Measurements from ENCODE around the gene SMIM28. TPM values are rescaled to one million over a fixed set of nuclear protein-coding genes. Genes with fewer than 3 reads are reported as not detected.

Gene SMIM28
- total RNA-seq, result not detected in 2 replicates

GRCh38 chr6:138377844-138378243 is at the start of gene SMIM28:
SMIM28 (plus strand) TSS chr6:138377905; CDS start chr6:138378073, 168 bp downstream.

GRCh38 chr6:138403801-138404665 is 26.3 kb downstream of the SMIM28 start, which contains the start of gene HEBP2:
HEBP2 (plus strand) TSS chr6:138404223; CDS start chr6:138404496, 273 bp downstream.

Other genes with a start within 250 kb of the SMIM28 start
- 2.1 and 3.9 TPM in 2 replicates for gene ARFGEF3, start 216.0 kb upstream of the SMIM28 start, total RNA-seq
- not detected in 2 replicates for gene PBOV1, start 159.4 kb upstream of the SMIM28 start, total RNA-seq
- 12.5 and 33.2 TPM in 2 replicates for gene HEBP2, start 26.3 kb downstream of the SMIM28 start, total RNA-seq
- gene NHSL1, start 121.6 kb downstream of the SMIM28 start, total RNA-seq, result 13.4 and 63.3 TPM in 2 replicates